GM19035 (cell line): ENCODE results near the gene PSMB4.
"Not testable (repeated sequence)": the region's sequence is repeated elsewhere in the genome, so short reads cannot be mapped to it uniquely, and the experiment has no call there.

ENCODE experiments used
- ATAC-seq: cut with Tn5 transposase; IDR thresholded peaks from one replicate; pipeline ENCODE4 v1.9.1; 2021; ENCODE audit not compliant: unreplicated experiment

The PSMB4 gene

GRCh38 chr1:151399324-151400171, at the start of gene PSMB4:
Gene PSMB4, plus strand, starts transcription at chr1:151399573. Its CDS starts 15 bp downstream, at chr1:151399588.
- peak; percentile 81 for ATAC-seq

DNA sequence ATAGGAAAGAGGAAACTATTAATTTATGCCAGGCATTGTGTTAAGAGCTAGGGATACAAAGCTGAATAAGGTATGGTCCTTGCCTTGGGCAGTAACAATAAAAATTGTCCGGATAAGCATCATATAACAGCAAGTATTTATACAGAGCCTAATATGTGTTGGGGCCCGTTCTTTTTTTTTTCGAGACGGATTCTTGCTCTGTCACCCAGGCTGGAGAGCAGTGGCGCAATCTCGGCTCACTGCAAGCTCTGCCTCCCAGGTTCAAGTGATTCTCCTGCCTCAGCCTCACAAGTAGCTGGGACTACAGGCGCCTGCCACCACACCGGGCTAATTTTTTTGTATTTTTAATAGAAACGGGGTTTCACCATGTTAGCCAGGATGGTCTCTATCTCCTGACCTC, 49.0 kb upstream of the PSMB4 start:
- ATAC-seq = not testable (repeated sequence)

DNA sequence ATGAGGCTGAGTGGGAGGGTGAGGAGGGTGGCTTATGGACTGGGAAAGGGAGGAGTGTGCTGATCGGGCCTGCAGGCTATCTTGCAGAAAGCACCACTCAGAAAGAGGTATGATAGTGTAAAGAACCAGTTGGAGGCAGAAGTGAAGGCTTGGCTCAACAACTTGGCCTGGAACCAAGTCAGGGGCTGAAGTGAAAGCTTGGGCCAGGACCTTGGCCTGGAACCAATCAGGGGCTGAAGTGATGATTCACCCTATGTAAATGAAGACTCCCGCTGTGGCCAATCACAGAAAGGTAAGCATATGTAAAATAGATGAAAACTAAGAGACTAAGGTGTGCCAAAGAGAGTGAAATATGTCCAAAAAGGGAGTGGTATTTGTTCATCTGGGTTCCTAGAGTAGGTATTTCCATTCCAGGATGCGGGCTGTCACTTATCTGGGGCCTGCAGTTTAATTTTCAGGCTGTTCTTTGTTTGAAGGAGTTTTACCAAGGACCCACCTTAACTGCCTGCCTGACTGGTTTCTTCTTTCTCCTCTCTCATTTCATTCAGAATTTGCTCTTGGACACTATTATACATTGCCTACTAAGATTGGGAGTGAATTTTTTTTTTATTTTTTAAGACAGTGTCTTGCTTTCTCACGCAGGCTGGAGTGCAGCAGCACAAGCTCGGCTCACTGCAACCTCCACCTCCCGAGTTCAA, 47.2 kb upstream of the PSMB4 start:
- no peak for ATAC-seq

- no peak for ATAC-seq
These were observed 42.7 kb upstream of the PSMB4 start for GRCh38 chr1:151356696-151357095.

DNA sequence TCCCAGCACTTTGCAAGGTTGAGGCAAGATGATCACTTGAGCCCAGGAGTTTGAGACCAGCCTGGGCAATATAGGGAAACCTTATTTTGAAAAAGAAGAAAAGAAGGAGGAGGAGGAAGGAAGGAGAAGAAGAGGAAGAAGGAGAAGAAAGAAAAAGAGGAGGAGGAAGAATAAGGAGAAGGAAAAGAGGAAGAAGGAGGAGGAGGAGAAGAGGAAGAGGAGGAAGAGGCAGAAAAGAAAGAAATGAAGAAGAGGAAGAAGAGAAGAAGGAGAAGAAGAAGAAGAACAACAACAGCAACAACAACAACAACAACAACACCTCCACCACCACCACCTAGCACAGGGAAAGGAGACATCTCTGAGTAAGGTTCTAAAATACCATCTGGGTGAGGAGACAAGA, 37.5 kb upstream of the PSMB4 start:
- ATAC-seq = no peak

GRCh38 chr1:151362308-151363155, 36.8 kb upstream of the PSMB4 start:
- no peak for ATAC-seq

DNA sequence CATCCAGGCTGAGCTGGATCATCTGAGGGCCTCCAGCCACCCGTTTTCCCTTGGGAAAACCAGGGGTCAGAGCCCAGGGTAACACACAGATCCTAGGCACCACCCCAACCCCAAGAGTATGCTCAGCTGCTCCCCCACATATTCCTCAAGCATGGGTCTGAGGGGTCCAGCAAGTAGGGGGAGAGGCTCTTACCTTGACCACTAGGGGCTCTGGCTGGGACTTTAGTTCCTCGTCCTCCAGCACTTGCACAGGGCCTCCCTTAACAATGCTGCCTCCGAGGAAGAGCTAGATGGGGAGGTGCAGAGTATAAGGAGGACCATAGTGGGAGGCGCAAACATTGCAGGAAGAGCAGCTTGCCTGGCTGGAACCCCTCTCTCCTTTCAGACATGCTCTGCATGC, 34.4 kb upstream of the PSMB4 start:
- no peak for ATAC-seq

DNA sequence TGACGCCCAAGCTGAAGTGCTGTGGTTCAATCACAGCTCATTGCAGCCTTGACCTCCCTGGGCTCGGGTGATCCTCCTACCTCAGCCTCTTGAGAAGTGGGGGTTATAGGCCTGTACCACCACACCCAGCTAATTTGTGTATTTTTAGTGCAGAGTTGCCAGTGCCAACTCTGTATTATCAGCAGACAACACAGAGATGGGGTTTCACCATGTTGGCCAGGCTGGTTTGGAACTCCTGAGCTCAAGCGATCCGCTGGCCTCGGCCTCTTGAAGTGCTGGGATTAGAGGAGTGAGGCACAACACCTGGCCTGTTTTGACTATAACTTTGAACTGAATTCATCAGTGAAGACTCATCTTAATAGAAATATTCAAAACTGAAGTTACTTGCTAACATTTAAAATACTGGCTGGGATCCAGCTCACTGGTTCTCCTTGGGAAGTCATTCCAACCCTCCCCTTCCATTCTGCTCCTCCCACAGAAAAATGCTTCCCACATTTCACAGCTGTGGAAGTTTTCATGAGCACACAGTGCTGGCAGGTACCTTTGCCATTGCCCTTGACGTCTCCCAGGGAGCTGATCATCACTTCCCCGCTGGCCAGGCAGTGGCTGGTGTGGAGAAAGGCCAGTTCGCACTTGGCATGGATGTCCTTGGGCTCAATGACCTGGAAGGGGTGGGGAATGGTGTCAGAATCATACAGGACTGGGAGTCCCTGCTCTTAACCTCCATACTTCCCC, 31.5 kb upstream of the PSMB4 start:
- no peak for ATAC-seq

- ATAC-seq = no peak
These were observed 30.7 kb upstream of the PSMB4 start for GRCh38 chr1:151368393-151369301.

- ATAC-seq = no peak
These were observed 30.1 kb upstream of the PSMB4 start for GRCh38 chr1:151369302-151369610.

GRCh38 chr1:151369621-151370048, 29.7 kb upstream of the PSMB4 start:
- ATAC-seq = no peak

DNA sequence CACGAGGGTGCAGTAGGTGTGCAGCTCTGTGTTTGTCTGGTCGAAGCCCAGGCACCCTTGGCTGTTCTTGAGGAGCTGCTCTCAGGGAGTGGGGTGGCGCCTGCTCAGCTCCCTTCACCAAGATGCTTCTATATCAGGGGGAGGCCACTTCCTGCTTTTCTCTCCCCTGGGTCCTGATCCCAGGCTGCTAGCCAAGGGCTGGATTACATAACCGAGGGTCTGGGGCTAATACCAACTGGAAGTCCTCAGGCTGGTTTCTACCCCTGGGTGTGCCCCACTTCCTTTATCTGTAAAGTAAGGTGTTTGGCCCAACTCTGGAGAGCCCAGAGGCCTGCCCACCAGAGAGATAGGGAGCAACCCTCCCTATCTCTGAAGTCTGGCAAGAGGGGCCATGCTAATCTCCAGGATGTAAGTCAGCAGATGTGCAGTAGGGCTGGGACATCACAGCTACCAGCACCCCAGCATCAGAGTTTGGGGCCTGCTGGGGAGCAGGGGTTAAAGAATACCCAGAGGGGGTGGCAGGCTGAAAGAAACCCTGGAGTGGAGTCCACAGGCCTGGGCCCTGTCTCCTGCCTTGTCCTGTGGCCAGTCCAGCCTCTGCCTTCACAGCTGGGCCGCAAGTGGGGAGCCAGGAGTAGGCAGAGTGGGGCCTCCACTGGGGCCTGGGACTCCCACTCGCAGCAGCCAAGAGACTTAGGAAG, 29.0 kb upstream of the PSMB4 start:
- ATAC-seq = no peak

DNA sequence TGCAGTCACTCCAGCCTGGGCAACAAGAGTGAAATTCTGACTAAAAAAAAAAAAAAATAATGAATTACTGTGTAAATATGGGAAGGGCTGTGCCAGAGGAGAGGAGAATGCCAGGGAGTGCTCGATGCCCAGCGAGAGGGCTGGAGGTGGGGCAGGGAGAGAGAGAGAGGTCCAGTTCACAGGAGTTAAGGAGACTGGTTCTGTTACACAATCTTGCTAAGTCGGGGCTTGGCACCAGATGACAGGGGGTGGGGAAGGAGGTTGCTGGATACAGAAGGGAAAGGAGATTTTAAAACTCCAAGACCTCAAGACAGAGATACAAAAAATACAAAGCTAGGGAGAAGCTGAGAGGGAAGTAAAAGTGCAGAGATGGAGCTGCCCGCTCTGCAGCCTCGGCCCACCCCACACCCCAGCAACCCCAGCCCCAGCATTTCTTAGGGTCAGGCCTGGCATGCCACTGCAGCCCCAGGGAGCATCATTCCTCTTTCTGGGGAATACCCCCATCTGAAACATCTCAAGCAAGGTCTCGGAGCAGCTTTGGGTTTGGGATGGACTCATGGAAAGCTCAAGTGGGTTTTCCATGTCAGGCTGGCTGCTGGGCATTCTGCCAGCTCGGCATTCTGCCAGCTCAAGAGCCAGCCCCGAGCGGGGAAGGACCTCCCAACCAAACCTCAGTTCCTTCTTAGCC, 27.9 kb upstream of the PSMB4 start:
- ATAC-seq = no peak

- no peak for ATAC-seq
These were observed 27.1 kb upstream of the PSMB4 start, which contains the start of gene SELENBP1 for GRCh38 chr1:151372058-151372934. Gene SELENBP1, minus strand, starts transcription at chr1:151372705. Its CDS starts 64 bp downstream, at chr1:151372641.

GRCh38 chr1:151373196-151373595, 26.2 kb upstream of the PSMB4 start:
- no peak for ATAC-seq

DNA sequence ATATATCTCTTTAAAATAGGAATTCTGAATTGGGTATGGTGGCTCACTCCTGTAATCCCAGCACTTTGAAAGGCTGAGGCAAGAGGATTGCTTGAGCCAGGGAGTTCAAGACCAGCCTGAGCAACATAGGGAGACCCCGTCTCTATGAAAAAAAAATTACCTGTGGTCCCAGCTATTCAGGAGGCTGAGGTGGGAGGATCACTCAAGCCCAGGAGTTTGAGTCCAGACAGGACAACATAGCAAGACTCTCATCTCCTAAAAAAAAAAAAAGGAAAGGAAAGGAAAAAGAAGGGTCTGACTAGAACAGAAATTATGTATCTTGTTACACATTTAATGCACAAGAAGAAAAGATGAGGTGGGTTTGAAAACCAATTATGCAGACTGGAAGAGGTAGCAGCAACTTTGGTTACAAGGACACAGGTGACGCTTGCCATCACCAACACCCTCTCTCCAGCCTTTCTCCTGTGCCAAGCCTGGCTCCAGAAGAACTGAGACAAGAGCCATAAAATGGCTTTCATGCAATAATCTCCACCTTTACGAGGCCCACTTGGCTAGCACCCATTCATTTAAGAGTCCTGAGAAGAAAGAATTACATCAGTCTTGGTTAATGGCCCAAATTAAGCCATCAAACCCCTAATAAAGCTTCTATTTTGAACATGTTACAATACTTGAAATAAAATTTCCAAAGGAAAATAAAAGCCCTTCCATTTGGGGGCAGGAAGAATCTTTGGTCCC, 22.1 kb upstream of the PSMB4 start:
- no peak for ATAC-seq

GRCh38 chr1:151384584-151384983, 14.8 kb upstream of the PSMB4 start:
- ATAC-seq = no peak
